Activated CD8-positive, alpha-beta memory T cell treated with anti-CD3 and anti-CD28 coated beads for 1 hour (primary cell): Measurements from ENCODE around the gene SPATA4.

Experiments
- DNase-seq, 2 donors: peaks; one replicate each; pipeline ENCODE4 v3.0.0-alpha.2; 2020; ENCODE audit warnings: low read depth in 1 of 2; ENCODE audit errors: extremely low read depth in 1 of 2

The SPATA4 gene

DNA sequence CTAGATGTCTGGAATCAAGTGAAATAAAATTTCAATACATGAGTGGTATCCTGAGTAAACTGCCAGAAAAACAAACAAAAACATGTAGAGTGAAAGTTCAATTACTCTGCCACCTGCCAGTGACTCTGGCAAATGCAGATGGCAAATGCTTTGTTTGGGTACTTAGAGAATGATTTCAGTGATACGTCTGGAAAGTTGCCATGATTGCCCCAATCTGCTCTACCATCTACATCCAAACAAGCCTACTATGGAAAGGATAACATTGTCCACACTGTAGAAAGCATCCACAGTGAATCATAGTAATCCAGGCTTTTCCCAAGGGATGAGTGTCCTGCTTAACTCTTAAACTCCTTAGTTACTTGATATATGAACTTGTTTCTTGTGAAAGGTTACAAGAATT is 3.4 kb downstream of the SPATA4 start:
- DNase-seq, result no peak

DNA sequence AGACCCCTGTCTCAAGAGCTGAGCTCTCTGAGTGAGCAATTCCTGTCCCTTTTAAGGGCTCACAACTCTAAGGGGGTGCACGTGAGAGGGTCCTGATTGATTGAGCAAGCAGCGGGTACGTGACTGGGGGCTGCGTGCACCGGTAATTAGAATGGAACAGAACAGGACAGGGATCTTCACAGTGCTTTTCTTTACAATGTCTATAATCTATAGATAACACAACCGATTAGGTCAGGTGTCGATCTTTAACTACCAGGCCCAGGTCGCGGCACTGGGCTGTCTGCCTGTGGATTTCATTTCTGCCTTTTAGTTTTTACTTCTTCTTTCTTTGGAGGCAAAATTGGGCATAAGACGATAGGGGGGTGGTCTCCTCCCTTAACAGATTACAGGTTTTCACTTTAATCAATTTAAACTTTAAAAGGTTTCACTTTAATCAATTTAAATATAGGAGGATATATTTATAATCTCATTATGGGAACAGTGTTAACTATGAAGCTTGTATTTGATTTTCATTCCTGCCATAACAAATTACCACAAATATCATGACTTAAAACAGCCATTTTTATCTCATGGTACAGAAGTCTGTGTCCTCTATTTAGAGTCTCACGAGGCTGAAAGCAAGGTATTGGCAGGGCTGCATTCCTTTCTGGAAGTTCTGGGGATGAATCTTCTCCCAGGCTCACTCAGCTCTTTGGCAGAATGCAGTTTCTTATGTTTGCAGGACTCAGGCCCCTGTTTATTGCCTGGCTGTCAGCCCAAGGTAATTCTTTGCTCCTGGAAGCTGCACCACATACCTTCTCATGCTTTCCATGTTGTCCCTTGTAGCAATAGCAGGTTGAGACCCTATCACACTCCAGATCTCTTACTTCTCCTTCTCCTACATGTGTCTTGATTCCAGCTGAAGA is 5.2 kb downstream of the SPATA4 start:
- DNase-seq, result no peak

DNA sequence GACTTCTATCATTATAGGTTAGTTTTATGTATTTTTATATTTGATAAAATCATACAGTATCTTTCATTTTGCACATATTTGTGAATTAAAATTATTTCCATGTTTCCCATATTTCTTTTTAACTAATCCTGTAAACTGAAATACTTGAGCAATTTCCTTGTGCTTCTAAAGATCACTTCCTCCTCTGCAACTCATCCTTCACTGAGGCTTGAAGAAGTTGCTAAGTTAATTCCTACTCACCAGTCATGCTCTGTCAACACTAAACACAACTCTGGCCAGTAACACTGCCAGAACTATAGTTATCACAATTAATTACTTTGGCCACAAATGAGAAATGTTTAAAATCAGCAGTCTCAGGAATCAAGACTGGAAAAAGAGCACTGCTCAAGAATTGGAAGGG is 6.7 kb downstream of the SPATA4 start:
- no peak for DNase-seq

DNA sequence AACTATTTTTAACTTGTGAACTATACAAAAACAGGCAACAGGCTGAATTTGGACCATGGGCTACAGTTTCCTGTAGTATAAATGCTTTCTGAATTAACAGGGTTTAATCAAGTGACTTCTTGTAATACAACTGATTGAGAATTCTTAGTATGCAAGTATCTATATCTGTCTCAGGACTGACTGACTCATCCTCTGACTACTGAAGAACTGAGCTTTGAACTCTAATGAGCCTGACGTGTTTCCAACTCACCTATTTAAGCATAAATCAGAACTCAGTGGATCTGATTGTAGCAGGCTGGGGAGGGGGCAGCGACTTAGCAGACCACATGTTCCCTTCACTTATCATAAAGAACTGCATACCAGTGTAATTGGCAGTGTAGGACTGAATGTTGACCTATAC is 7.8 kb downstream of the SPATA4 start:
- no peak for DNase-seq

DNA sequence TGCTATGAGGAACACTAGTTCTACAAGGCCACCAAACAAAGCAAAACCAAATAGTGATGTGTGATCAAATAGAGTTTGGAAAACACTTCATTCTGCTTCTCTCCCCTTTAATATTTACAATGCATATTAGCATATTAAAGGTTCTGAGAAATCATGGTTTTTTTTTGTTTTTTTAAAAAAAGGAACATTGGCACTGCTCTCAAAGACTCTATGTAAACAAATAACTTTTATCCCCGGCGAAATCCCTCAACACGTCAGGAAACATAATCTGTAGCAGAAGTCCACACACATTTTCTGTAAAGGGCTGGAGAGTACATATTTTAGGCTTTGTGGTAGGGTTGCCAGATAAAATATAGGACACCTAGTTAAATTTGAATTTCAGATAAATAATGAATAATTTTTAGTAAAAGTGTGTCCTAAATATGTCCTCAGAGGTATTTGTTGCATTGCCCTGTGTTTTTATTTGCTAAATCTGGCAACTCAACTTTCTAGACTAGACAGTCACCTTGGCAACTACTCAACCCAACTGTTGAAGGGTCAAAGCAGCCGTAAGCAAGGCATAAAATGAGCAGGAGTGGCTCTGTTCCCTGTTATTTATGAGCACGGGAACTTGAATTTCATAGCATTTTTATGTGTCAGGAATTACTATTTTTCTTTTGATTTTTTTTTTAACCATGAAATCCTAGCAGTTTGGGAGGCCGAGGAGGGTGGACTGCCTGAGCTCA is 8.6 kb downstream of the SPATA4 start:
- no peak for DNase-seq

DNA sequence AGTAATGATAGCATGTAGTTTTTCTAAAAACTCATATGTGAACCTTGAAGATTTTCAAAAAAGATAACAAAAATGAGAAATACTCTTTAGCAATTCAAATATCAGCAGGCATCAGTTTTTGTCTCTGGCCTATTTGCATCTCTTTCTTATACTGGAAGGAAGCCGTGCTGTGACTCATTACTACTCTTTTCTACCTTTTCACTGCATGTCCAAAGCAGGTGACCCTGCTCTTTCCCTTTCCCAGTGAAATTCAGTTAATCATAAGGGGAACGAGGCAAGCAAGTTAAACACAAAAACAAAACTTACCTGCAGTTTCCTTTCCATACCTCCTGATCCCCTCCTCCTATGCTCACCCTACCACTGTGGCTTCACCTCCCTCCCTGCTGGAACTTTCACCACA is 9.3 kb downstream of the SPATA4 start:
- no peak for DNase-seq

DNA sequence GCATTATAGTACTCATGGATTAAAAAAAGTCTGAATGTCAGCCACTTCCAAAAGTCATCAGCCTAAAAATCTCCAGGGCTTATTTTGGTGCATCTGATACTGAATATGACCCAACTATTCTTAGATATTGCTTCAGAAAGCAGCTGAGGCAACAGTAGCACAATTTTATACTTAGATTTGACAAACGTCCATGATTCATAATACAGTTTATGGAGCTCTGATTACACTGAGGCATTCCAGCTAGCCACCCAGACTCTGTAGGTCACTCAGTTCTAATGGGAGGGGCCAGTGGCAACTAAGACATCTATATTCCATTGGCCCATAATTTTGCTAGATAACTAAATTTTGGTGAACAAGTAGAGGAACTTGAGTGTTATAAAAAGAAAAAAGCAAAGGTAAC is 10.3 kb downstream of the SPATA4 start:
- no peak for DNase-seq

DNA sequence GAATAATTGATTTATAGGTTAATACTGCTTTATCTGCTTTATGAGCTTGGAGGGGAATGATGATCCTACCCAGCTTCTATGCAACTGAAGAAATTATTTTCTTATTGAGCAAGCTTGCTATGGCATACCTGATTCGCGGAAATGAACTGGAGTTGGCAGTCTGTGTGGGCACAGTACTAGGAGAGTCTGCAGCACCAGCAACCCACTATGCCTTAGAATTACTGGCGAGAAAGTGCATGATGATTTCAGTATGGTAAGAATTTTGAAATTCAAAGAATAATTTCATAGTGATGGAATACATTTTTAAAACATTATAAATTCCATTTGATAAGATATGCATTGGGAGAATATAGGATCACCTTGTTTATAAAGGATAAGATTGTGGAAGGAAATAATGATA is 32.3 kb downstream of the SPATA4 start:
- no peak for DNase-seq

DNA sequence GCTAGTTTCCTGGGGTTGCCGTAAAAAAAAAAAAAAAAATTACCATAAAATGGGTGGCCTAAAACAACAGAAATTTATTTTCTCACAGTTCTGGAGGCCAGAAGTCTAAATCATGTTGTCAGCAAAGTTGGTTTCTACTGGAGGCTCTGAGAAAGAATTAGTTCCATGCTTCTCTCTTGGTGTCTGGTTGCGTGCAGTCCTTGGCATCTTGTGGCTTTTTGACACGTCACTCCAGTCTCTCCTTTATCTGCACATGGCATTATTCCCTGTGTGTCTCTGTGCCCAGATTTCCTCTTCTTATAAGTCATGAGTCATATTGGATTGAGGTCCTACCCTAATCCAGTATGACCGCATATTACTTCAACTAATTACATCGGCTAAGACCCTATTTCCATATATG is 38.7 kb downstream of the SPATA4 start:
- no peak for DNase-seq

DNA sequence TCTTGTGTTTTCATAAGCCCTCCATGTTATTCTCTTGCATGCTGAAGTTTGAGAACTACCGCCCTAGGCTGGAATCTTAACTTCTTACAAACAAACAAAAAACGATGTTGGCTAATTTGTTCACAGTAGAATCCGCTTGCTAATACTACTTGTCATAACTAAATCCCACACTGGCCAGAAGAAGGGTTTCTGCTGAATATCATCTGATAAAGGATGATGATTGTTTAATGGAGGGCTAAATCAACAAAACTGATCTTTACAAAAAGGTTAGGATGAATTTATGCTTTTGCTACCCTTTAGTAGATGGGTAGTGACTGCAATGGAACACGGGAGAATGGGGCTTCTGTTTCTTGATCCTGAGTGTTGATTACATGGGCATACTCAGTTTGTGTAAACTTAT is 42.3 kb downstream of the SPATA4 start:
- no peak for DNase-seq

DNA sequence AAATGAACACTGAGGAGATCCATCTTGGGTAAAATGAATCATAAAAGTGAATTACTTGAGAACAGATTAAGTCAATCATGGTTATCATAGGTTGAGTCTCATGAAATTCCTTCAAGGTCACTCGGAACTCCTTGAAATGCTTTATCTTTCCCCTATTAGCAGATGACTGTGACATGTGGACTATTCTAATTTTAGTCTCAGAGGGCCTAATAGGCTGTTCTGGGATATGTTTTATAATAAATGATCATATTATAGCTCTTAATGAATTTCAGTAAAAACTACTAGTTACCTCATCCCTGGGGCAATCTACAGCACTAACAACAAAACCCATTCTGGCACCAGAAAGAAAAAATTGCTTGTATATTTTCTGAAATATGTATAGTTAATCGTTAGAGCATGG is 44.7 kb downstream of the SPATA4 start:
- no peak for DNase-seq

DNA sequence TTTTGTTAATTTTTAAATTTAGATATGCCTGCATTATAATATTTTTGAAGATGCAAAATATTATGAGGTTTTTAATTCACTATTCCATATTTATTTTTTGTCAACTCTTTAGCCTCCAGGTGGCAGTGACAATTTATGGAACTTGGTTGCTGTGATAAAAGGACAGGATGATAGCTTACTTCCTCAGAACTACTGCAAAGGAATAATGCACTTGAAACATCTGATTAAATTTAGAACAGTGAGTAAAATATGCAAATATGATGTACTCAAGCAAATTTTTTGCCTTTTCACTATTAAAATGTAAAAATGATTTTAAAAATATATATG is 45.1 kb downstream of the SPATA4 start:
- DNase-seq, result no peak

DNA sequence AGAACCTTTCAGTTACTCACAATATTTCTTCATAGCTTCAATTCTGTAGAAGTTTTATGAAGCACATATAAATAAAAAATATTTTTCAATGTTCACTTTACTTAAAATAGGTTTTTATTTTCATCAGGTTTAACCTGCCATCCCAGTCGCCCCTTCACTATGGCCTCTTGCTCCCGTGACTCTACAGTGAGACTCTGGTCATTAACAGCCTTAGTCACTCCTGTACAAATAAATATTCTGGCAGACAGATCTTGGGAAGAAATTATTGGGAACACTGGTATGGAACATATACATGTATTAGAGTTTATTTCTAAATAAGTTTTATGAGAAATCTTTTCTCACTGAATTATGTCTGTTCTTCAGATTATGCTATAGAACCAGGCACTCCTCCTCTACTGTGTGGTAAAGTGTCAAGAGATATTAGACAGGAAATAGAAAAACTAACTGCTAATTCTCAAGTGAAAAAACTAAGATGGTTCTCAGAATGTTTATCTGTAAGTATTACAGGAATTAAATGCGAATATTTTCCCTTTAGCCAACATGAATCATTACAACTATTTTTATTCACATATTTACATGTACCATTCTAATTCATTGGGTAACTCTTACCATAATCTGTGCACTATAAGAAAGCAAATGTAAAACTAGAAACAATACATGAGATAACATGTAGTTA is 45.6 kb downstream of the SPATA4 start:
- no peak for DNase-seq

DNA sequence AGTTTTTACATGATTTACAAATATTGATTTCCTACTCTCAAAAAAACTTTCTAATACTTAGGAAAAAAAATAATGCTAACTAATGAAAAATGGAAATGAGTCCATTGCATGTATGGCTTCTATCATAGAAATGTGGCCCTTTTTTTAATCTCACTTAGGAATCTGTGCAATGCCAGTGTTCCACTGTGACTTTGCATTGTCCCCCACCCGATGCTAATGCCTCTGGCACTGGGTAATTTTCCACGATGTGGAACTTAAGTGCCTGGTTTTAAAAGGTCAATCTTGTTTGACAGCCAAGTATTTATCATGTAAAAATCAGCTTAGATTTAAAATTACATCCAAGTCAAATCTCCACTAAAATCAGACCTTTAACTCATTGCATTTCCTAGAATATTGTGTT is 53.1 kb downstream of the SPATA4 start:
- DNase-seq, result no peak

DNA sequence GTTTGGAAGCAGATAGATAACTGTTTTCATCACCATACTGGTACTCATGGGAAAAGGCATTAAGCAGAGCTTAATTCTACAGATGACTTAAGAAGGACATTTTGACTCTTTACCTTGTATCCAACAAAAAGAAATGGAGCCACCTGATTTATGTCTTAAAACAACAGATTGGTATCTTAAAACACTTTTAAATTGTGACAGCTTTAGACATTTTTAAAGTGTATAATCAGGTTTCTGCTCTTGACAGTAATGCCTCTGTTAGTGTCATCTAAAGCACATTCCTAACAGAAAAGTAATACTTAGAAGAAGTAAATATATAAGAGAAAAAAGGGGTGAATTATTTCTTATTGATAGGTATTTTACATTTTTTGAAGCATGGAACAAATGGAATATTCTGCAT is 55.9 kb downstream of the SPATA4 start:
- DNase-seq, result no peak

DNA sequence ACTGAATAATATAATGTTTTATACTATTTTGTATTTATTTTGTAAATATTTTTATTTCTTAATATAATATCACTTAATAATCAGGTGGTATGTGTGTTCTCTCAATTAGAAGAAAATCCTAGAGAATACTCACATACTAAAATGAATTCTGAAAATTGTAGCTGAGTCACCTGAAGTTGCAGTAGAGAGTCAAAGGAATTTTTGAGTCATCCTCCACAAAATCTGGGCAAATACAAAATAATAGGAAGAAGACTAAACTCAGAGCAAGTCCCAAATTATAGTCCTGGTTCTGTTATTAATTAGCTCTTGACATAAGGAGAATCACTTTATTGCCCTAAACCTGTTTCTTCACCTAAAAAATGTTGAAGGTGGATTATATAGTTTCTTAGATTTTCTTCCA is 57.8 kb downstream of the SPATA4 start:
- DNase-seq, result no peak

DNA sequence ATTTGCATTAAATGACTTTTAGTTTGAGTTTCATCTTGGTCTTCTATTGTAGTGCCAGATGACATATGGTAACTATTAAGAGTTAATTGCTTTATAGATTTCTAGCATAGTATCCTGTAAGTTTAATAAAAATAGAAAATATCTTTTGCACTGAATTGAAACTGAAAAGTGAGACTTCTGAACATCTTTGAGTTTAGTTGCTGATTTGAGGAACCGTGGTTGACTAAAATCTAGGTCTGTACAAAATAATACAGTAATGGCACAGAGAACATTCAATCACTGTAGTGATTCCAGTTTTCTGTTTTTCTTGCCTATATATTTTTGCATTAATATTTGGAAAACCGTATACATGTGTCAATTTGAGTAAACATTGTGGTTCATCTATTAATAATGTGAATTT is 60.7 kb downstream of the SPATA4 start:
- no peak for DNase-seq
